Natural killer cell treated with Interleukin-12 subunit alpha and Interleukin-12 subunit beta and Interleukin-15 and Interleukin-18, amount 100 ng/mL, for 72 hours (primary cell): ENCODE data around the gene TEX14. TPM values are rescaled to one million over a fixed set of nuclear protein-coding genes. Genes with fewer than 3 reads are reported as not detected.

Source experiments
- ATAC-seq, 2 donors: fragments of 150-1000 bp; cut with Tn5 transposase in 1 of 2; sonication (Bioruptor Pico), chemical (Tn5 transposase) in 1 of 2; 2 replicates each; pipeline ENCODE4 v1.10.0; 2021
- DNase-seq: peaks from one replicate; pipeline ENCODE4 v3.0.0; 2022; ENCODE audit warnings: low spot score
- H3K27ac Mint-ChIP-seq, 2 donors: 1 replicate in 1 of 2; 2 replicates in 1 of 2; pipeline ENCODE4 v1.8.0; 2022; ENCODE audit warnings: mixed read lengths in 2 of 2, mild to moderate bottlenecking in 1 of 2, moderate library complexity in 1 of 2
- H3K27me3 Mint-ChIP-seq, 2 donors: 1 replicate in 1 of 2; 2 replicates in 1 of 2; pipeline ENCODE4 v1.8.0; 2022; ENCODE audit warnings: mixed read lengths in 2 of 2
- H3K36me3 Mint-ChIP-seq: one replicate; pipeline ENCODE4 v1.8.0; 2022; ENCODE audit warnings: mixed read lengths
- H3K4me1 Mint-ChIP-seq, 2 donors: 1 replicate in 1 of 2; 2 replicates in 1 of 2; pipeline ENCODE4 v1.8.0; 2022; ENCODE audit warnings: low read depth in 2 of 2, mixed read lengths in 2 of 2, mild to moderate bottlenecking in 1 of 2
- H3K4me3 Mint-ChIP-seq: one replicate; pipeline ENCODE4 v1.8.0; 2022; ENCODE audit warnings: mixed read lengths
- H3K9me3 Mint-ChIP-seq: 2 replicates; pipeline ENCODE4 v1.8.0; 2022; ENCODE audit warnings: mixed read lengths
- total RNA-seq, 2 donors: library from RNA; stranded (reverse); gene quantifications; one replicate each; pipeline ENCODE4 v1.2.3, GENCODE V29; 2022

TEX14 gene
- total RNA-seq, 2 donors from 2014 or later: 0.12 to 0.22 TPM

DNA sequence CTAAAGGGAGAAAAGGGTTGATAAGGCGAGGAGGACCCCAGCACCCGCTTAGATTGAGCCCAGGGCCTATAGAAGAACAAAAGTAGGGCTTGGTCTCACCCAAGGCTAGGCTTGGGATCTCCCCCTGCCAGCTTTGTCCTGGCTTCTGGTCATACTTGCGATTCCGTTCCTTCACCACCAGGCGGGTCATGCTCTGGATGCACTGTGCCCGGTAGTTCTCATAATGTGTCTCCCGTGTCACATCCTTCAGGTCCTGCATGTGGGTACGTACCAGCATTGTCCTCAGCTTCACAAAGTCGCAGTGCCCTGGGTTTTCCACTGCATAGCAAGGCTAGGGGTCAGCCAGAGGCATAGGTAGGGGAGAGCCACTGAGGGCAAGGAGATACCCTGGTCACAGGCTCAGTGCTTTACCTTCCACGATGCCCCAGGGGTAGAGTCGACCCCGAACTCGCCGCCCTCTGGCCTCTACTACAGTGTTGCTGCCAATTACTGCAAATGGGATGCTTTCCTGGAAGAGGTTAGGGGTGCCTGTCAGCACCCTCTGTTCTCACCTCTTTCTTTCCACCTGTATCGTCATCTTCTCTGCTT is 170.9 kb downstream of the TEX14 start:
- ATAC-seq: no peak
- DNase-seq: no peak
- H3K27me3 Mint-ChIP-seq: no peaks in the 10 kb centered on the region
- no peaks in the 10 kb centered on the region for H3K9me3 Mint-ChIP-seq
- H3K27ac Mint-ChIP-seq: no peak overlapping the region
- no peaks in the 10 kb centered on the region for H3K36me3 Mint-ChIP-seq
- no peak overlapping the region for H3K4me3 Mint-ChIP-seq
- peaks cover 13 to 20% of the 10 kb centered on the region in 2 donors for H3K4me1 Mint-ChIP-seq

GRCh38 chr17:58517928-58518609 is 173.8 kb downstream of the TEX14 start:
- ATAC-seq (peak; percentile 93 to 94), DNase-seq (peak; percentile 100)
- no peaks in the 10 kb centered on the region for H3K36me3 Mint-ChIP-seq
- peak overlapping the region; percentile 95 to 98 for H3K27ac Mint-ChIP-seq
- no peaks in the 10 kb centered on the region for H3K27me3 Mint-ChIP-seq
- H3K4me3 Mint-ChIP-seq: peak overlapping the region; percentile 97
- peaks cover 31 to 38% of the 10 kb centered on the region in 2 donors for H3K4me1 Mint-ChIP-seq
- H3K9me3 Mint-ChIP-seq: no peaks in the 10 kb centered on the region

DNA sequence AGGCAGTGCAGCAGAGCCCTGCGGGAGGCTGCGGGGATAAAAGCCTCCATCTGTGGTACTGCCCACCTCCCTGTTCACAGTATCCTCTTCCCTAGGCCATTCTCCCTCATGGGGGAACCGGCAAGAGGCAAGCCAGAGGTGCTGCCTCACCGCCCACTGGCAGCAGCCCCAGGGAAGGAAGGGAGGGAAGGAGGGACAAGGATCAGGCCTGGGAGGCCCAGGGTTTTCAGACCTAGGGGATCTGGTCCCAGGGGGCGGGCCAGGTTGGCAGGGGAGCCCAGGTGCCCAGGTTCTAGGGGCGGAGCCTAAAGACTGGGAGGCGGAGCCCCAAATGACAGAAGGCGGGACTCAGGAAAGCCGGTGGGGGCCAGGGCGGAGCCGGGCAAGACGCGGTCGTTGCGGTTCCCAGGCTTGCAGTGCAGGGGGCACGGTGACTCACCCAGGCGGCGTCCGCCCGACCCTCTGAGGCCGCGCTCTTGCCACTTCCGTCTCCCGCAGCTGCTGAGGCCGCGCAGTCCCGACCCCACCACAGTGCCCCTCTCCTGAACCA is 174.4 kb downstream of the TEX14 start:
- DNase-seq (no peak), ATAC-seq (no peak)
- H3K4me3 Mint-ChIP-seq: peak overlapping the region; percentile 97
- peaks cover 35 to 43% of the 10 kb centered on the region in 2 donors for H3K4me1 Mint-ChIP-seq
- H3K9me3 Mint-ChIP-seq: no peaks in the 10 kb centered on the region
- H3K27ac Mint-ChIP-seq: peak overlapping the region; percentile 95 to 98
- no peaks in the 10 kb centered on the region for H3K36me3 Mint-ChIP-seq
- no peaks in the 10 kb centered on the region for H3K27me3 Mint-ChIP-seq

- peak overlapping the region; percentile 95 to 98 for H3K27ac Mint-ChIP-seq
- DNase-seq (no peak), ATAC-seq (no peak)
- peaks cover 2% of the 10 kb centered on the region for H3K36me3 Mint-ChIP-seq
- H3K4me1 Mint-ChIP-seq: peaks cover 40 to 43% of the 10 kb centered on the region in 2 donors
- H3K4me3 Mint-ChIP-seq: peak overlapping the region; percentile 97
- H3K9me3 Mint-ChIP-seq: no peaks in the 10 kb centered on the region
- H3K27me3 Mint-ChIP-seq: no peaks in the 10 kb centered on the region
Measured at GRCh38 chr17:58516644-58517377, 175.0 kb downstream of the TEX14 start.

DNA sequence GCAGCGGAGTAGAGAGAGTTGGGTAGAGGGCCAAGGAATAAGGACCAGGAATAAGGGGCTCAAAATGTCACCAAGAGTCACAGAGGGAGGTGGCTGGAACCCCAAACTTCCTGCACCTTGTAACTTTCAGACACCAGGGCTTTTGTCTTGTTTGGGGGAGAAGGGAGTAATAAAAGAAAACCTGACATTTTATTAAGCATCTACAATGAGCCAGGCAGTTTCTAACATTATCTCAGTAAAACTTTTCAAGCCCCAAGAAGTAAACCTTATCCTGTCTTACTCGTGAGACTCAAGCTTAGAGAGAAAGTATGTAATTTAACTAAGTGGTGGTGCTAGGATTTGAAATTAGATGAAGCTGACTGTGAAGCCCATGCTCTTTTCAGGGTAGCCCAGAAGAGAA is 176.6 kb downstream of the TEX14 start:
- Mint-ChIP-seq H3K4me1 (peaks cover 47 to 48% of the 10 kb centered on the region in 2 donors), H3K36me3 (peaks cover 16% of the 10 kb centered on the region), H3K27me3 (no peaks in the 10 kb centered on the region), H3K4me3 (peak overlapping the region; percentile 97), H3K9me3 (no peaks in the 10 kb centered on the region), H3K27ac (peak overlapping the region; percentile 95 to 98)
- DNase-seq (no peak), ATAC-seq (no peak)

DNA sequence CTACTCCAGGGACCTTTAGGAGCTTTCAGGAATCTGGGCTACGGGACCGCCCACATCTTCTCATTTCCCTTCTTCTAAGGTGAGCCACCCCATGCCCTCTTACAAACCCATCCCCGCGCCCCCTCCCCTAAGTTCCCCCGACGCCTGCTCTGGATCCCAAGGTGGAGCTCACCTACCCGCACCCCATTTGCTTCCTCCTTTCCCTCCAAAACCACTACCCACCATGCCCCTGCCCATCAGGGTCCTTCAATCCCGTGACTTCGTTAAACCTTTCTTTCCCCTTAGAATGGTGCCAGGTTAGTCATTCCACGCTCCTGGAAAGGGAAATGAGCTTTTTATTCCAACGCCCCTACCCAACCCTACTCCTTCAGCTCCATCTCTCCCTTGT is 177.1 kb downstream of the TEX14 start:
- H3K9me3 Mint-ChIP-seq: no peaks in the 10 kb centered on the region
- no peaks in the 10 kb centered on the region for H3K27me3 Mint-ChIP-seq
- DNase-seq (no peak), ATAC-seq (no peak)
- H3K36me3 Mint-ChIP-seq: peaks cover 21% of the 10 kb centered on the region
- peak overlapping the region; percentile 95 to 98 for H3K27ac Mint-ChIP-seq
- peaks cover 51% of the 10 kb centered on the region in 2 donors for H3K4me1 Mint-ChIP-seq
- peak overlapping the region; percentile 97 for H3K4me3 Mint-ChIP-seq

GRCh38 chr17:58513965-58514769 is 177.7 kb downstream of the TEX14 start, which contains the start of gene MTMR4:
Gene MTMR4, minus strand, starts transcription at chr17:58514638. Its CDS starts 231 bp downstream, at chr17:58514407.
- no peaks in the 10 kb centered on the region for H3K9me3 Mint-ChIP-seq
- H3K4me3 Mint-ChIP-seq: peak within 1 kb of the TSS; percentile 97
- peaks cover 51% of the 10 kb centered on the region in 2 donors for H3K4me1 Mint-ChIP-seq
- H3K36me3 Mint-ChIP-seq: peaks cover 24% of the 10 kb centered on the region
- ATAC-seq (peak; percentile 33 to 46), DNase-seq (peak; percentile 90)
- H3K27me3 Mint-ChIP-seq: no peaks in the 10 kb centered on the region
- peak within 1 kb of the TSS; percentile 95 to 98 for H3K27ac Mint-ChIP-seq

GRCh38 chr17:58513267-58513964 is 178.4 kb downstream of the TEX14 start:
- no peak for ATAC-seq
- Mint-ChIP-seq H3K4me1 (peaks cover 45 to 51% of the 10 kb centered on the region in 2 donors), H3K36me3 (peaks cover 24% of the 10 kb centered on the region)

GRCh38 chr17:58510075-58510474 is 181.8 kb downstream of the TEX14 start:
- no peaks in the 10 kb centered on the region for H3K27me3 Mint-ChIP-seq
- H3K27ac Mint-ChIP-seq: no peak overlapping the region
- no peak overlapping the region for H3K4me3 Mint-ChIP-seq
- H3K4me1 Mint-ChIP-seq: peaks cover 22 to 33% of the 10 kb centered on the region in 2 donors
- no peaks in the 10 kb centered on the region for H3K9me3 Mint-ChIP-seq
- ATAC-seq: no peak
- no peak for DNase-seq
- peaks cover 29% of the 10 kb centered on the region for H3K36me3 Mint-ChIP-seq

More at GRCh38 chr17:58513267-58513964, 178.4 kb downstream of the TEX14 start:
- Mint-ChIP-seq H3K27me3 (no peaks in the 10 kb centered on the region), H3K4me3 (peak overlapping the region; percentile 91), H3K9me3 (no peaks in the 10 kb centered on the region), H3K27ac (peak overlapping the region; percentile 61 to 92)
- DNase-seq: peak; percentile 81

DNA sequence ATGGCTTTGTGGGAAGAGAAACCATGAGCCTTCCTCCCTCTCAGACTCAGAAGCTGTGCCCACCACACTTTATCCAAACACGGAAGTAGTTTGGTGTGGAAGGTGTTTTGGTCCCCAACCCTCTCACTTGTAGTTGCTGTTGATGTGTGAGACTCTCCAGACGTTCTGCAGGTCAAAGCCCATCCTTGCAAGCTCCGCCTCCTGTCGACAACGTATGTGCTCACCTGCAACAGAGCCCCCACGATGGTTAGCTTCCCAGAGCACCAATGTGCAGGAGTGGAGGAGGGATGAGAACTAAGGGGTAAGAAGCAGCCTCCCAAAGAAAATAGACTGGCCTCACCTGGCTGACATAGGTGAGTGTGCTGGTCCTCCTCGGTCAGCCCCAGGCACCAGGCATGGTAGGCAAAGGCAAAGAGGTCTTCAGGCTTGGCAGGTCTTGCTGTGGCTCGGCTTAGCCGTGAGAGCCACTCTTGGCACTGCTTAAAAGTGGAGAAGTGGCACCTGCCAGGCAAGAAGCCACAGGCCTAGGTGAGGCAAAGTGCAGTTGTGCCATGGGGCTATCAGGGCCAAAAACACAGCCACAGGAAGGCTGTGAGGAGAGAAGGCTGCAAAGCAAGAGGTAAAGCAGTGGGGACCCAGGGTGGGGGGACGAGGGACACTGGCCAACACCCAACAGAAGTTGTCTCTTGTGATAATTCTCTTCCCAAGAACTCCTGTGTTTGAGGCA is 183.3 kb downstream of the TEX14 start:
- H3K4me1 Mint-ChIP-seq: peaks cover 17 to 26% of the 10 kb centered on the region in 2 donors
- no peaks in the 10 kb centered on the region for H3K27me3 Mint-ChIP-seq
- peaks cover 34% of the 10 kb centered on the region for H3K36me3 Mint-ChIP-seq
- no peaks in the 10 kb centered on the region for H3K9me3 Mint-ChIP-seq
- ATAC-seq (no peak), DNase-seq (no peak)
- no peak overlapping the region for H3K27ac Mint-ChIP-seq
- H3K4me3 Mint-ChIP-seq: no peak overlapping the region

DNA sequence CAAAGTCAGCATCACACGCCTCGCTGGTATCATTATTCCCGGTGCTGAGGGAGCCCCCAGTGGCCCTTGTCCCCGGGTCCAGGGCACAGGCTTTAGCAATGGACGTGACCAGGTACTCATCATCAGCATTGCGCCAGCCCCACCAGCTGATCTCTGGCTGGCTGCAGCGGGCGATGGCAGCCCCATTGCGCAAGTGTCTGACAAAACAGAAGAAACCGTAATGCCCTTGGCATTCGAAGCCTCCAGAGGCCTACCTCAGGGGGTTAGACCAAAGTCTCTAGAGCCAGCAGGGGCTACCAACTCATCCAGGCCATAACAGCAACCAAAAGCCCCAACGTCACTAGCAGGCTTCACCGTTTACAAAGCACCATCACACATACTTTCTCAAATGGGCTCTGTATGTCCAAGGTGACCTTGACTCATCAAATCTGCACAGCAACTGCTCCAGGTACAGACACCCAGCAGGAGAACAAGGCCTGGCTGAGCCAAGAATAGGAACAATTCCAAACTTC is 184.7 kb downstream of the TEX14 start:
- Mint-ChIP-seq H3K4me3 (no peak overlapping the region), H3K27me3 (no peaks in the 10 kb centered on the region), H3K9me3 (no peaks in the 10 kb centered on the region), H3K4me1 (peaks cover 8 to 16% of the 10 kb centered on the region in 2 donors), H3K27ac (no peak overlapping the region), H3K36me3 (peaks cover 43% of the 10 kb centered on the region)
- no peak for ATAC-seq
- DNase-seq: no peak
